SH-SY5Y (cell line): ENCODE results near the gene PSKH1.

Source experiments
- GATA2 ChIP-seq: IDR thresholded peaks from 2 replicates; pipeline ENCODE4 v1.6.1; 2011; ENCODE audit warnings: mild to moderate bottlenecking, low read depth, low read length
- GATA3 ChIP-seq: IDR thresholded peaks from 2 replicates; pipeline ENCODE4 v1.6.1; 2011; ENCODE audit warnings: low read depth, mild to moderate bottlenecking, low read length, moderate library complexity

- TF ChIP-seq GATA2 = no peak
- no peak for TF ChIP-seq GATA3
Measured at GRCh38 chr16:67910158-67910557, 17.1 kb downstream of the PSKH1 start.
